DND-41 (cell line): ENCODE data around the gene PNO1.

ENCODE experiments used
- CTCF ChIP-seq: IDR thresholded peaks from 2 replicates; pipeline ENCODE4 v1.5.1; 2012; ENCODE audit warnings: borderline replicate concordance, low read length, moderate library complexity, mild to moderate bottlenecking; ENCODE audit not compliant: poor library complexity, severe bottlenecking; ENCODE audit errors: extremely low read depth
- EZH2 ChIP-seq: IDR thresholded peaks from 3 replicates; pipeline ENCODE4 v1.6.1; 2012; ENCODE audit warnings: borderline replicate concordance, low read depth, mild to moderate bottlenecking, moderate library complexity, low read length, inconsistent platforms; ENCODE audit not compliant: severe bottlenecking

- TF ChIP-seq CTCF (no peak), EZH2 (no peak)
These were observed 1.3 kb upstream of the PNO1 start for GRCh38 chr2:68156419-68156818.
